Measurements from ENCODE around the gene UPF2.
"Not testable (repeated sequence)": the region's sequence is repeated elsewhere in the genome, so short reads cannot be mapped to it uniquely, and the experiment has no call there.

UPF2 gene

GRCh38 chr10:11901833-11902475 is 140.7 kb downstream of the UPF2 start:
- DNase-seq: no peak

GRCh38 chr10:11901454-11901832 is 141.2 kb downstream of the UPF2 start:
- DNase-seq: no peak

GRCh38 chr10:11901036-11901301 is 141.6 kb downstream of the UPF2 start:
- no peak for DNase-seq

GRCh38 chr10:11899067-11899876 is 143.3 kb downstream of the UPF2 start:
- DNase-seq: no peak

GRCh38 chr10:11898372-11899066 is 144.1 kb downstream of the UPF2 start:
- no peak for DNase-seq

- no peak for DNase-seq
Measured at GRCh38 chr10:11898033-11898371, 144.6 kb downstream of the UPF2 start.

- DNase-seq: no peak
Measured at GRCh38 chr10:11896549-11897200, 145.9 kb downstream of the UPF2 start.

- no peak for DNase-seq
Measured at GRCh38 chr10:11895598-11895997, 147.0 kb downstream of the UPF2 start.

- no peak for DNase-seq
Measured at GRCh38 chr10:11895108-11895466, 147.5 kb downstream of the UPF2 start.

- no peak for DNase-seq
Measured at GRCh38 chr10:11894381-11895107, 148.1 kb downstream of the UPF2 start.

- DNase-seq: no peak
Measured at GRCh38 chr10:11893749-11894278, 148.8 kb downstream of the UPF2 start.

GRCh38 chr10:11891776-11892486 is 150.7 kb downstream of the UPF2 start:
- no peak for DNase-seq

GRCh38 chr10:11889263-11889662 is 153.3 kb downstream of the UPF2 start:
- DNase-seq: not testable (repeated sequence)

GRCh38 chr10:11887381-11888227 is 155.0 kb downstream of the UPF2 start:
- DNase-seq: no peak

GRCh38 chr10:11886851-11887250 is 155.8 kb downstream of the UPF2 start:
- no peak for DNase-seq

- DNase-seq: no peak
Measured at GRCh38 chr10:11886138-11886474, 156.5 kb downstream of the UPF2 start.

GRCh38 chr10:11885437-11886137 is 157.0 kb downstream of the UPF2 start:
- no peak for DNase-seq

- no peak for DNase-seq
Measured at GRCh38 chr10:11884706-11885423, 157.7 kb downstream of the UPF2 start.

- DNase-seq: no peak
Measured at GRCh38 chr10:11882646-11883375, 159.8 kb downstream of the UPF2 start.

All from activated CD4-positive, alpha-beta T cell treated with anti-CD3 and anti-CD28 coated beads for 48 hours (primary cell).